Esophagus squamous epithelium (tissue), 5 donors: Measurements from ENCODE around the gene RPL26. TPM values are rescaled to one million over a fixed set of nuclear protein-coding genes. Genes with fewer than 3 reads are reported as not detected.
A peak's percentile ranks its signal among the peaks of the same experiment; 100 is the strongest.

ENCODE experiments used
- DNase-seq: peaks from one replicate; lab custom pipeline; 2025; lab: John Stamatoyannopoulos, UW
- H3K27ac ChIP-seq, 4 donors: fragments of 200-600 bp; sonication (generic); one replicate each; pipeline ENCODE4 v1.5.1; 2016 to 2019; ENCODE audit warnings: mild to moderate bottlenecking in 1 of 4
- H3K27me3 ChIP-seq, 4 donors: fragments of 200-600 bp; sonication (generic); 1 replicate in 3 of 4; 2 replicates in 1 of 4; pipeline versions ENCODE4 v1.5.1 to v1.6.0; 2017 to 2021; ENCODE audit warnings: antibody characterized with exemption in 1 of 4
- H3K36me3 ChIP-seq, 3 donors: fragments of 200-600 bp; sonication (generic); one replicate each; pipeline ENCODE4 v1.5.1; 2016 to 2019
- H3K4me1 ChIP-seq, 3 donors: fragments of 200-600 bp; sonication (generic); one replicate each; pipeline ENCODE4 v1.5.1; 2017 to 2019
- H3K4me3 ChIP-seq, 4 donors: fragments of 200-600 bp; sonication (generic); 1 replicate in 3 of 4; 2 replicates in 1 of 4; pipeline ENCODE4 v1.5.1; 2016 to 2019; ENCODE audit warnings: mild to moderate bottlenecking in 2 of 4, moderate library complexity in 1 of 4
- H3K9me3 ChIP-seq, 3 donors: fragments of 200-600 bp; sonication (generic); one replicate each; pipeline ENCODE4 v1.5.1; 2016 to 2019
- CTCF ChIP-seq, 6 experiments: fragments of 450-650 bp in 4 of 6; fragments of 200-600 bp in 2 of 6; sonication (generic) in 2 of 6; IDR thresholded peaks; one replicate each; pipeline ENCODE4 v1.5.1; 2016 to 2019; ENCODE audit warnings: antibody characterized with exemption in 6 of 6, mild to moderate bottlenecking in 4 of 6, moderate library complexity in 4 of 6
- POLR2A ChIP-seq, 4 donors: fragments of 450-650 bp; IDR thresholded peaks; one replicate each; pipeline ENCODE4 v1.6.1; 2017; ENCODE audit warnings: antibody characterized with exemption in 4 of 4, mild to moderate bottlenecking in 4 of 4, moderate library complexity in 3 of 4
- WGBS, 2 donors: methylation state at CpG; one replicate each; pipeline ENCODE4 v1.1.5; 2018; 5-methylcytosine and 5-hydroxymethylcytosine counted together
- intact Hi-C: fragments of 100-400 bp; cut with DNase I; formaldehyde crosslinking; loops from one replicate; pipeline ENCODE4 v1.15.0; 2022
- total RNA-seq, 4 donors: library from RNA; depleted of rRNA; stranded (reverse); fragments of >200 nt; gene quantifications; one replicate each; pipeline ENCODE4 v1.1.0, GENCODE V29; 2016
- donor health status: DM: yes; HTN: yes; CAD: no.

RPL26 gene
- total RNA-seq, 4 donors from 2014 or later: 3,032 to 5,420 (median 3,306) TPM

GRCh38 chr17:8345951-8346665, 36.9 kb downstream of the RPL26 start:
- no peaks in the 10 kb centered on the region for H3K36me3 ChIP-seq
- H3K4me3 ChIP-seq: peak overlapping the region in 1 of 4 donors; percentile 14
- peaks cover 0 to 21% (median 0%) of the 10 kb centered on the region in 4 donors for H3K27me3 ChIP-seq
- WGBS, 2 donors: 15 to 43% methylated on average over 3 to 5 of the region's 5 CpGs
- intact Hi-C loops: no loop called here
- DNase-seq: no peak
- TF ChIP-seq CTCF (IDR thresholded peaks at IDR 0.05): no peak
- TF ChIP-seq POLR2A (IDR thresholded peaks at IDR 0.05): no peak
- H3K9me3 ChIP-seq: no peaks in the 10 kb centered on the region
- H3K4me1 ChIP-seq: peaks cover 9 to 46% (median 9%) of the 10 kb centered on the region in 3 donors
- H3K27ac ChIP-seq: peak overlapping the region; percentile 25 to 86 (median 81)

- Histone ChIP-seq H3K4me1 (peaks cover 9 to 46% (median 9%) of the 10 kb centered on the region in 3 donors), H3K9me3 (no peaks in the 10 kb centered on the region), H3K4me3 (peak overlapping the region in 1 of 4 donors; percentile 14), H3K27me3 (peaks cover 0 to 21% (median 0%) of the 10 kb centered on the region in 4 donors), H3K27ac (peak overlapping the region; percentile 25 to 86 (median 81)), H3K36me3 (no peaks in the 10 kb centered on the region)
- intact Hi-C loops: no loop called here
- 39 to 50% methylated on average over 5 of the region's 6 CpGs for WGBS, 2 donors
- DNase-seq: no peak
- no peak for TF ChIP-seq CTCF (IDR thresholded peaks at IDR 0.05)
- no peak for TF ChIP-seq POLR2A (IDR thresholded peaks at IDR 0.05)
These were observed 37.8 kb downstream of the RPL26 start for GRCh38 chr17:8345052-8345690.

DNA sequence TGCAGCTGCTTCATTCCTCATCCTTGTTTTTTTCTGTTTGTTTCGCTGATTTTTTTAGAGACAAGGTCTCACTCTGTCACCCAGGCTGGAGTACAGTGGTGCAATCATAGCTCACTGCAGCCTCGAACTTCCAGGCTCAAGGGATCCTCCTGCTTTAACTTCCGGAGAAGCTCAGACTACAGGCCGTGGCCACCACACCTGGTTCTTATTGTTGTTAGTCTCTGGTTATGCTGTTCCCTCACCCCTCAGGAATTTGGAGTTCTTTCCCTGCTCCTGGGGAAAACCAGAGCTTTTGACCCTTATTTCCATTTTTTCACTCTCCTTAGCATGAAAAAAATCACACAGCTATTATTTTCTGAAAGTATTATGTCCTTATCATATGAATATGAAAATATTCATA, 41.5 kb downstream of the RPL26 start:
- Histone ChIP-seq H3K27me3 (peaks cover 0 to 6% (median 0%) of the 10 kb centered on the region in 4 donors), H3K36me3 (no peaks in the 10 kb centered on the region), H3K27ac (no peak overlapping the region), H3K4me1 (peaks cover 8 to 30% (median 9%) of the 10 kb centered on the region in 3 donors), H3K9me3 (no peaks in the 10 kb centered on the region), H3K4me3 (no peak overlapping the region)
- DNase-seq: no peak
- intact Hi-C loops: no loop called here
- WGBS, 2 donors: 68 to 86% methylated on average over 4 of the region's 4 CpGs
- TF ChIP-seq CTCF (IDR thresholded peaks at IDR 0.05) (no peak), POLR2A (IDR thresholded peaks at IDR 0.05) (no peak)

GRCh38 chr17:8339540-8339939, 43.5 kb downstream of the RPL26 start, which contains the start of gene ODF4:
Gene ODF4 (plus strand): TSS chr17:8339840. CDS start chr17:8340052, 212 bp downstream.
- no peak within 1 kb of the TSS for H3K4me3 ChIP-seq
- no peak within 1 kb of the TSS for H3K27ac ChIP-seq
- peaks cover 0 to 11% (median 0%) of the 10 kb centered on the region in 3 donors for H3K4me1 ChIP-seq
- no peaks in the 10 kb centered on the region for H3K9me3 ChIP-seq
- no peaks in the 10 kb centered on the region for H3K27me3 ChIP-seq
- H3K36me3 ChIP-seq: no peaks in the 10 kb centered on the region
- no peak for TF ChIP-seq POLR2A (IDR thresholded peaks at IDR 0.05)
- no peak for TF ChIP-seq CTCF (IDR thresholded peaks at IDR 0.05)
- DNase-seq: no peak
- intact Hi-C loops: no loop called here
- 73 to 85% methylated on average over 2 of the region's 2 CpGs for WGBS, 2 donors

DNA sequence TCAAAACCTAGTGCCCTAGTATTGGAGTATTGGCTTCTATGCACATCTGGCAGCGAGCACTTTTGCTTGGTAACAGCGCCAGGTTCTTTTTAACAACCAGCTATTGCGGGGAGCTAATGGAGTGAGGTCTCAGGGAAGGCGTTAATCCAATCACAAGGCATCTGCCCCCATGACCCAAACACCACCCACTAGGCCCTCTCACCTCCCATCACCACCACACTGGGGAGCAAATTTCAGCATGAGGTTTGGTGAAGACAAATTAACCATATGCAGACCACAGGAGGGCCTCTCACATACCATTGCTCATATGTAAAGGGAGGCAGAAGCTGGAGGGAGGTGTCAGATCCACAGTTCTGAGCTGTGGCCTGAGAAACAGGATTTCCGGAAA, 44.2 kb downstream of the RPL26 start:
- Histone ChIP-seq H3K27ac (no peak overlapping the region), H3K4me1 (peaks cover 0 to 6% (median 0%) of the 10 kb centered on the region in 3 donors), H3K36me3 (no peaks in the 10 kb centered on the region), H3K4me3 (no peak overlapping the region), H3K27me3 (no peaks in the 10 kb centered on the region), H3K9me3 (no peaks in the 10 kb centered on the region)
- WGBS, 2 donors: 90 to 91% methylated on average over 5 of the region's 5 CpGs
- no peak for TF ChIP-seq CTCF (IDR thresholded peaks at IDR 0.05)
- no peak for DNase-seq
- intact Hi-C loops: no loop called here
